OCI-LY1 (cell line): Measurements from ENCODE around the gene HTR4.

Source experiments
- H2AFZ ChIP-seq: fragments of 200-600 bp; sonication (generic), shearing (Covaris generic); 2 replicates; pipeline ENCODE4 v1.6.0; 2014; ENCODE audit warnings: antibody characterized with exemption, mild to moderate bottlenecking, low read length
- H3F3A ChIP-seq: fragments of 200-600 bp; sonication (generic), shearing (Covaris generic); 2 replicates; pipeline ENCODE4 v1.6.0; 2014; ENCODE audit warnings: mild to moderate bottlenecking, antibody characterized with exemption, low read length, moderate library complexity; ENCODE audit not compliant: insufficient read depth
- H3K27ac ChIP-seq: fragments of 200-600 bp; sonication (generic); 2 replicates; pipeline ENCODE4 v1.5.1; 2014; ENCODE audit warnings: low read length, mixed run types, mild to moderate bottlenecking, low read depth; ENCODE audit not compliant: poor library complexity, severe bottlenecking
- H3K27me3 ChIP-seq: fragments of 200-600 bp; sonication (generic); 2 replicates; pipeline ENCODE4 v1.6.0; 2014; ENCODE audit warnings: antibody characterized with exemption, mild to moderate bottlenecking, low read length, moderate library complexity; ENCODE audit not compliant: insufficient read depth
- H3K36me3 ChIP-seq: fragments of 200-600 bp; sonication (generic); 2 replicates; pipeline ENCODE4 v1.6.1; 2014; ENCODE audit warnings: mild to moderate bottlenecking, antibody characterized with exemption, low read length, moderate library complexity, mixed read lengths; ENCODE audit not compliant: insufficient read depth
- H3K4me1 ChIP-seq: fragments of 200-600 bp; sonication (generic); 2 replicates; pipeline ENCODE4 v1.5.1; 2014; ENCODE audit warnings: mild to moderate bottlenecking, low read length, moderate library complexity; ENCODE audit not compliant: insufficient read depth, severe bottlenecking
- H3K4me2 ChIP-seq: fragments of 200-600 bp; sonication (generic), shearing (Covaris generic); 2 replicates; pipeline ENCODE4 v1.6.1; 2014; ENCODE audit warnings: low read length
- H3K4me3 ChIP-seq: fragments of 200-600 bp; sonication (generic); 2 replicates; pipeline ENCODE4 v1.5.1; 2014; ENCODE audit warnings: low read length, low read depth, mild to moderate bottlenecking, mixed read lengths; ENCODE audit not compliant: poor library complexity, severe bottlenecking
- H3K79me2 ChIP-seq: fragments of 200-600 bp; shearing (Covaris generic); 2 replicates; pipeline ENCODE4 v1.6.1; 2016; ENCODE audit warnings: mixed run types, low read length, mixed read lengths; ENCODE audit not compliant: insufficient read depth
- H3K9ac ChIP-seq: fragments of 200-600 bp; sonication (generic), shearing (Covaris generic); 2 replicates; pipeline ENCODE4 v1.6.1; 2014; ENCODE audit warnings: mild to moderate bottlenecking, low read length, mixed read lengths
- H3K9me2 ChIP-seq: fragments of 200-600 bp; sonication (generic), shearing (Covaris generic); 2 replicates; pipeline ENCODE4 v1.6.1; 2014; ENCODE audit warnings: low read depth, mild to moderate bottlenecking, low read length, mixed read lengths
- H3K9me3 ChIP-seq: fragments of 200-600 bp; shearing (Covaris generic); 2 replicates; pipeline ENCODE4 v1.6.1; 2014; ENCODE audit warnings: low read length, mixed read lengths
- H4K20me1 ChIP-seq: fragments of 200-600 bp; sonication (generic), shearing (Covaris generic); 2 replicates; pipeline ENCODE4 v1.6.0; 2016; ENCODE audit warnings: mild to moderate bottlenecking, low read length; ENCODE audit not compliant: insufficient read depth
- CTCF ChIP-seq: fragments of 200-600 bp; sonication (generic), shearing (Covaris generic); IDR thresholded peaks from 2 replicates; pipeline ENCODE4 v1.5.1; 2017; ENCODE audit warnings: mild to moderate bottlenecking, antibody characterized with exemption, low read length, moderate library complexity, mixed read lengths
- EZH2 ChIP-seq: fragments of 200-600 bp; sonication (generic), shearing (Covaris generic); IDR thresholded peaks from 2 replicates; pipeline ENCODE4 v1.8.0; 2017; ENCODE audit warnings: borderline replicate concordance, mixed run types, mild to moderate bottlenecking, antibody characterized with exemption, low read length, moderate library complexity, mixed read lengths

The HTR4 gene

GRCh38 chr5:148565148-148565547, 89.2 kb downstream of the HTR4 start:
- Histone ChIP-seq H2AFZ (no peak overlapping the region), H3K9me3 (no peaks in the 10 kb centered on the region), H3K27ac (no peak overlapping the region), H3K9ac (no peak overlapping the region), H3K4me1 (no peaks in the 10 kb centered on the region), H3K79me2 (no peaks in the 10 kb centered on the region), H3K4me3 (no peak overlapping the region), H4K20me1 (no peaks in the 10 kb centered on the region), H3K4me2 (no peak overlapping the region), H3K36me3 (no peaks in the 10 kb centered on the region), H3K9me2 (no peaks in the 10 kb centered on the region), H3K27me3 (no peaks in the 10 kb centered on the region), H3F3A (no peaks in the 10 kb centered on the region)
- TF ChIP-seq EZH2: no peak
- TF ChIP-seq CTCF: no peak

- Histone ChIP-seq H3K9me2 (no peaks in the 10 kb centered on the region), H3K4me1 (no peaks in the 10 kb centered on the region), H3K4me3 (no peak overlapping the region), H2AFZ (no peak overlapping the region), H3K27me3 (no peaks in the 10 kb centered on the region), H3K4me2 (no peak overlapping the region), H3K27ac (no peak overlapping the region), H3K79me2 (no peaks in the 10 kb centered on the region), H4K20me1 (no peaks in the 10 kb centered on the region), H3K9me3 (no peaks in the 10 kb centered on the region), H3K9ac (no peak overlapping the region), H3F3A (no peaks in the 10 kb centered on the region), H3K36me3 (no peaks in the 10 kb centered on the region)
- TF ChIP-seq CTCF (no peak), EZH2 (no peak)
These were observed 91.3 kb downstream of the HTR4 start for GRCh38 chr5:148563021-148563420.

- no peaks in the 10 kb centered on the region for H3K79me2 ChIP-seq
- no peaks in the 10 kb centered on the region for H3K27me3 ChIP-seq
- H3K27ac ChIP-seq: no peak overlapping the region
- no peaks in the 10 kb centered on the region for H3K36me3 ChIP-seq
- no peak overlapping the region for H3K9ac ChIP-seq
- no peaks in the 10 kb centered on the region for H3K9me2 ChIP-seq
- H3K4me1 ChIP-seq: no peaks in the 10 kb centered on the region
- no peaks in the 10 kb centered on the region for H3F3A ChIP-seq
- no peak overlapping the region for H2AFZ ChIP-seq
- TF ChIP-seq EZH2 (no peak), CTCF (no peak)
- H4K20me1 ChIP-seq: no peaks in the 10 kb centered on the region
- H3K4me3 ChIP-seq: no peak overlapping the region
- H3K4me2 ChIP-seq: no peak overlapping the region
- no peaks in the 10 kb centered on the region for H3K9me3 ChIP-seq
These were observed 92.5 kb downstream of the HTR4 start for GRCh38 chr5:148561801-148562311.
